H9 (cell line): ENCODE measurements around the gene ASTN2. TPM values are rescaled to one million over a fixed set of nuclear protein-coding genes. Genes with fewer than 3 reads are reported as not detected.

Source experiments
- DNase-seq: peaks from one replicate; pipeline ENCODE4 v3.0.0-alpha.2; 2017
- H2AFZ ChIP-seq: one replicate; pipeline ENCODE4 v1.6.1; 2013; ENCODE audit warnings: mild to moderate bottlenecking, low read length, control low read depth, moderate library complexity
- H2AK5ac ChIP-seq: 2 replicates; pipeline ENCODE4 v1.6.1; 2013; ENCODE audit warnings: low read length, control low read depth, mixed read lengths; ENCODE audit not compliant: insufficient read length
- H2BK120ac ChIP-seq: one replicate; pipeline ENCODE4 v1.6.1; 2013; ENCODE audit warnings: low read depth, mild to moderate bottlenecking, low read length, control low read depth, inconsistent platforms; ENCODE audit not compliant: poor library complexity, severe bottlenecking
- H2BK12ac ChIP-seq: 2 replicates; pipeline ENCODE4 v1.6.1; 2013; ENCODE audit warnings: low read length, control low read depth, mixed read lengths, low read depth; ENCODE audit not compliant: insufficient read length
- H2BK15ac ChIP-seq: 2 replicates; pipeline ENCODE4 v1.6.1; 2013; ENCODE audit warnings: low read depth, low read length, control low read depth
- H2BK20ac ChIP-seq: one replicate; pipeline ENCODE4 v1.6.1; 2013; ENCODE audit warnings: low read depth, mild to moderate bottlenecking, low read length, control low read depth, inconsistent platforms; ENCODE audit not compliant: poor library complexity, severe bottlenecking
- H2BK5ac ChIP-seq: 2 replicates; pipeline ENCODE4 v1.6.1; 2013; ENCODE audit warnings: low read length, control low read depth, mixed read lengths; ENCODE audit not compliant: insufficient read length
- H3K14ac ChIP-seq: 2 replicates; pipeline ENCODE4 v1.6.1; 2013; ENCODE audit warnings: low read length, control low read depth; ENCODE audit not compliant: insufficient read depth
- H3K18ac ChIP-seq: 2 replicates; pipeline ENCODE4 v1.6.1; 2013; ENCODE audit warnings: low read depth, mild to moderate bottlenecking, mixed read lengths, low read length, control low read depth; ENCODE audit not compliant: insufficient read length
- H3K23ac ChIP-seq: 2 replicates; pipeline ENCODE4 v1.6.1; 2013; ENCODE audit warnings: low read length, control low read depth, mixed read lengths, low read depth; ENCODE audit not compliant: insufficient read length
- H3K23me2 ChIP-seq: 2 replicates; pipeline ENCODE4 v1.6.1; 2013; ENCODE audit warnings: low read depth, mild to moderate bottlenecking, mixed read lengths, low read length, control low read depth; ENCODE audit not compliant: insufficient read length, poor library complexity, severe bottlenecking
- H3K27ac ChIP-seq: 2 replicates; pipeline ENCODE4 v1.5.1; 2013; ENCODE audit warnings: low read length, control low read depth, mixed read lengths, low read depth; ENCODE audit not compliant: insufficient read length
- H3K27me3 ChIP-seq: 2 replicates; pipeline ENCODE4 v1.6.1; 2013; ENCODE audit warnings: low read length, control low read depth, inconsistent platforms; ENCODE audit not compliant: insufficient read depth
- H3K4ac ChIP-seq: 2 replicates; pipeline ENCODE4 v1.6.1; 2013; ENCODE audit warnings: low read depth, mild to moderate bottlenecking, control low read depth, inconsistent platforms, low read length, moderate library complexity
- H3K4me1 ChIP-seq: 2 replicates; pipeline ENCODE4 v1.6.1; 2013; ENCODE audit warnings: low read length, control low read depth, inconsistent platforms; ENCODE audit not compliant: insufficient read depth
- H3K4me2 ChIP-seq: 2 replicates; pipeline ENCODE4 v1.6.1; 2013; ENCODE audit warnings: low read length, control low read depth, mixed read lengths; ENCODE audit not compliant: insufficient read length, insufficient read depth
- H3K56ac ChIP-seq: 2 replicates; pipeline ENCODE4 v1.6.1; 2013; ENCODE audit warnings: low read depth, mild to moderate bottlenecking, mixed read lengths, low read length, control low read depth; ENCODE audit not compliant: insufficient read length
- H3K79me1 ChIP-seq: 2 replicates; pipeline ENCODE4 v1.6.1; 2013; ENCODE audit warnings: low read depth, mild to moderate bottlenecking, moderate library complexity, low read length, control low read depth, inconsistent platforms; ENCODE audit not compliant: insufficient read depth, poor library complexity, severe bottlenecking
- H3K79me2 ChIP-seq: 2 replicates; pipeline ENCODE4 v1.6.1; 2013; ENCODE audit warnings: low read length, control low read depth, inconsistent platforms; ENCODE audit not compliant: insufficient read depth
- H3K9ac ChIP-seq: 2 replicates; pipeline ENCODE4 v1.6.1; 2013; ENCODE audit warnings: low read length, control low read depth, mixed read lengths; ENCODE audit not compliant: insufficient read length; ENCODE audit errors: extremely low read depth
- H3K9me3 ChIP-seq: one replicate; pipeline ENCODE4 v1.6.1; 2013; ENCODE audit warnings: low read depth, low read length, inconsistent platforms; ENCODE audit not compliant: control insufficient read depth
- H3T11ph ChIP-seq: one replicate; pipeline ENCODE4 v1.6.1; 2013; ENCODE audit warnings: mild to moderate bottlenecking, low read length, control low read depth, inconsistent platforms
- H4K20me1 ChIP-seq: one replicate; pipeline ENCODE4 v1.6.1; 2013; ENCODE audit not compliant: control insufficient read depth, insufficient read length, insufficient read depth
- H4K5ac ChIP-seq: 2 replicates; pipeline ENCODE4 v1.6.1; 2013; ENCODE audit warnings: low read depth, mild to moderate bottlenecking, mixed read lengths, low read length, control low read depth; ENCODE audit not compliant: insufficient read length
- H4K8ac ChIP-seq: replicated peaks from 2 replicates; pipeline ENCODE4 v1.6.1; 2013; ENCODE audit warnings: low read length, control low read depth, mixed read lengths, low read depth; ENCODE audit not compliant: insufficient read length
- H4K91ac ChIP-seq: 2 replicates; pipeline ENCODE4 v1.6.1; 2013; ENCODE audit warnings: low read depth, mild to moderate bottlenecking, moderate library complexity, mixed read lengths, low read length, control low read depth; ENCODE audit not compliant: insufficient read length
- H3K27ac Mint-ChIP-seq, 3 experiments: 2 replicates in 2 of 3; 3 replicates in 1 of 3; pipeline ENCODE4 v1.8.0; 2020 to 2021; ENCODE audit warnings: mixed read lengths in 3 of 3, mild to moderate bottlenecking in 1 of 3, moderate library complexity in 1 of 3
- H3K27me3 Mint-ChIP-seq: 2 replicates; pipeline ENCODE4 v1.8.0; 2021; ENCODE audit warnings: low read depth, mild to moderate bottlenecking, moderate library complexity, mixed read lengths
- H3K36me3 Mint-ChIP-seq, 3 experiments: 2 replicates in 2 of 3; 3 replicates in 1 of 3; pipeline ENCODE4 v1.8.0; 2020 to 2021; ENCODE audit warnings: low read depth in 3 of 3, mixed read lengths in 3 of 3; ENCODE audit not compliant: insufficient read depth in 1 of 3
- H3K4me1 Mint-ChIP-seq, 2 experiments: 2 replicates each; pipeline ENCODE4 v1.8.0; 2020; ENCODE audit warnings: mixed read lengths in 2 of 2
- H3K4me3 Mint-ChIP-seq, 2 experiments: 2 replicates in 1 of 2; 3 replicates in 1 of 2; pipeline ENCODE4 v1.8.0; 2020 to 2021; ENCODE audit warnings: mild to moderate bottlenecking in 2 of 2, mixed read lengths in 2 of 2, moderate library complexity in 1 of 2
- H3K9me3 Mint-ChIP-seq, 2 experiments: 2 replicates in 1 of 2; 3 replicates in 1 of 2; pipeline ENCODE4 v1.8.0; 2020; ENCODE audit warnings: mild to moderate bottlenecking in 2 of 2, mixed read lengths in 2 of 2, moderate library complexity in 1 of 2
- WGBS: extraction: QIAGEN DNeasy Blood & Tissue Kit; methylation state at CpG from one replicate; pipeline ENCODE4 v1.1.7; 2013; ENCODE audit warnings: missing lambda C conversion rate, low lambda C conversion rate, mixed read lengths; ENCODE audit not compliant: insufficient read length; ENCODE audit errors: extremely low coverage; 5-methylcytosine and 5-hydroxymethylcytosine counted together
- total RNA-seq: library from RNA; stranded (reverse); gene quantifications from 2 replicates; pipeline ENCODE4 v1.2.1, GENCODE V29; 2021
- TF ChIP-seq, protein P1 (sequence below): fragments of 200-600 bp; sonication (generic); conservative IDR thresholded peaks from 3 replicates; pipeline ENCODE4 v1.8.0; 2021; ENCODE audit warnings: antibody characterized with exemption, mild to moderate bottlenecking

The ASTN2 gene
- total RNA-seq, 1 experiment from 2014 or later = 9.7 TPM

DNA sequence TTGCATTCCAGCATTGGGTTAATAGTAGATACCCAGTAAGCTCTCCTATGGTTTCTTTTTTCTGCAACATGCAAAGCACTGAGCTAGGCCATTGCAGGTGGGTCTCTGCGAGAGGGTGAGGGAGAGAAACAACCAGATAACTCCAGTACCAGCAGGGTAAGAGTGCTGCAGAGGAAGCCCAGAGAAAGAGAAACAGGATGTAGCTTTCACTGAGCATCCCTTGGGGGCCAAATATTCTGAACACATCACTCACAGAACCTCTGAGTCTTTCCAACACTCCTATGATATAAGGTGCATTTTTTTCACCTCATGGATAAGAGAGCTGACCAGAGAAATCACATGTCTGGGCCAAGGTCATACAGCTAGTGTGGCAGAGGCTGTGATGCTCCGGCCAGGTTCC, 651.1 kb downstream of the ASTN2 start:
- Histone ChIP-seq H3K23ac (no peak overlapping the region), H3K27ac (no peak overlapping the region), H2BK15ac (no peak overlapping the region), H3K9me3 (no peaks in the 10 kb centered on the region), H3K4me2 (no peak overlapping the region), H3K79me2 (no peaks in the 10 kb centered on the region), H3K9ac (no peak overlapping the region), H2AFZ (no peak overlapping the region), H2BK120ac (no peak overlapping the region), H2BK12ac (no peak overlapping the region), H4K20me1 (no peaks in the 10 kb centered on the region), H3K23me2 (no peaks in the 10 kb centered on the region), H3K4ac (no peak overlapping the region), H3K18ac (no peak overlapping the region), H4K8ac (no peak overlapping the region), H3K27me3 (no peaks in the 10 kb centered on the region), H3T11ph (no peak overlapping the region), H2AK5ac (no peak overlapping the region), H3K14ac (no peak overlapping the region), H3K4me1 (peaks cover 8% of the 10 kb centered on the region; the same call in 1 of the 2 replicates), H2BK5ac (no peak overlapping the region), H3K56ac (no peak overlapping the region), H4K5ac (no peak overlapping the region), H3K79me1 (no peaks in the 10 kb centered on the region), H2BK20ac (no peak overlapping the region), H4K91ac (no peak overlapping the region)
- H3K36me3 Mint-ChIP-seq = no peaks in the 10 kb centered on the region
- DNase-seq = no peak
- H3K27me3 Mint-ChIP-seq = no peaks in the 10 kb centered on the region
- H3K9me3 Mint-ChIP-seq = no peaks in the 10 kb centered on the region
- WGBS = no CpG with 5 or more reads among the region's 2 CpGs
- H3K27ac Mint-ChIP-seq = no peak overlapping the region; a peak in 1 of 7 replicates
- no peak overlapping the region for H3K4me3 Mint-ChIP-seq
- TF ChIP-seq, protein P1, sequence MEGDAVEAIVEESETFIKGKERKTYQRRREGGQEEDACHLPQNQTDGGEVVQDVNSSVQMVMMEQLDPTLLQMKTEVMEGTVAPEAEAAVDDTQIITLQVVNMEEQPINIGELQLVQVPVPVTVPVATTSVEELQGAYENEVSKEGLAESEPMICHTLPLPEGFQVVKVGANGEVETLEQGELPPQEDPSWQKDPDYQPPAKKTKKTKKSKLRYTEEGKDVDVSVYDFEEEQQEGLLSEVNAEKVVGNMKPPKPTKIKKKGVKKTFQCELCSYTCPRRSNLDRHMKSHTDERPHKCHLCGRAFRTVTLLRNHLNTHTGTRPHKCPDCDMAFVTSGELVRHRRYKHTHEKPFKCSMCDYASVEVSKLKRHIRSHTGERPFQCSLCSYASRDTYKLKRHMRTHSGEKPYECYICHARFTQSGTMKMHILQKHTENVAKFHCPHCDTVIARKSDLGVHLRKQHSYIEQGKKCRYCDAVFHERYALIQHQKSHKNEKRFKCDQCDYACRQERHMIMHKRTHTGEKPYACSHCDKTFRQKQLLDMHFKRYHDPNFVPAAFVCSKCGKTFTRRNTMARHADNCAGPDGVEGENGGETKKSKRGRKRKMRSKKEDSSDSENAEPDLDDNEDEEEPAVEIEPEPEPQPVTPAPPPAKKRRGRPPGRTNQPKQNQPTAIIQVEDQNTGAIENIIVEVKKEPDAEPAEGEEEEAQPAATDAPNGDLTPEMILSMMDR = no peak
- H3K4me1 Mint-ChIP-seq = peaks cover 5 to 9% of the 10 kb centered on the region in 2 experiments; a peak in 3 of 4 replicates
